ENCODE results near the gene C6orf163. TPM values are rescaled to one million over a fixed set of nuclear protein-coding genes. Genes with fewer than 3 reads are reported as not detected.

C6orf163 gene
- total and polyA plus RNA-seq, 10 of the 15 experiments (the other 5 are each of a cell fraction or from before 2014, with no cell fraction given): 0.56 to 3.7 (median 1.2) TPM

DNA sequence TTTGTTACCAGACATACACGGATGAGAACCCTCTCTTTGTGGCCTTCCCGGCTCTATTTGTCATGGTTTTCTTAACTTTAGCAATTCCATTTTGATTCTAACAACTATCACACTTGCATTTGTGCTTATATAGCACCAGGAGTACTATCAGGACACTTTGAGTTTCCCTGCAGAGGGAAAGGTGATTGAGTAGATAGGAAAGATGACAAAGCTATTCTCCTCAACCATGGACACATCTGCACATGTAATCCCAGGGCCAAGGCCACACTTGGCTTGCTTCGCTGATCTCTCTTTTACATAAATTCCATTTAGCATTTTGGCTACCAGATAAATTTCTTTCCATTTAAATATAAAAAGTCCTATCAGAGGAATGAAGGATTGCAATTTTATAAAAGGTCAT lies 39.8 kb downstream of the C6orf163 start:
- no peaks in the 10 kb centered on the region for H3K27me3 ChIP-seq (replicated peaks in 1 of 2; ENCODE audit: control insufficient read depth in 2 of 2, insufficient read depth in 2 of 2, low read length in 1 of 2)
- H3K79me2 ChIP-seq (ENCODE audit: control insufficient read depth, insufficient read depth, low read length): no peaks in the 10 kb centered on the region
- no peaks in the 10 kb centered on the region for H3K4me1 ChIP-seq (ENCODE audit: control insufficient read depth, insufficient read depth, low read length)
- intact Hi-C loops (cut with micrococcal nuclease; ENCODE audit: unreplicated experiment) (no loop called here), in situ Hi-C loops (cut with MboI) (no loop called here)
- no peak overlapping the region for H3K4me2 ChIP-seq (ENCODE audit: control insufficient read depth, insufficient read depth)
- ATAC-seq (no peak), FAIRE-seq (no peak), DNase-seq (ENCODE audit: low read depth, low spot score) (no peak)
- CTCF ChIA-PET: interaction anchor here (0.6 to 1.1 kb wide), 2 partner anchors 8 to 160 kb away, joined by 3 read pairs; no protein-coding TSS in a partner anchor
- no peak overlapping the region for H3K9ac ChIP-seq (ENCODE audit: control insufficient read depth, insufficient read depth, low read length)
- SMC1A ChIA-PET (ENCODE audit: uncharacterized antibody, unreplicated experiment): no interaction called here
- H3K36me3 ChIP-seq (ENCODE audit: control insufficient read depth in 2 of 2, insufficient read depth in 2 of 2, low read length in 1 of 2): no peaks in the 10 kb centered on the region
- H4K20me1 ChIP-seq (ENCODE audit: control insufficient read depth, insufficient read depth): no peaks in the 10 kb centered on the region
- no peaks in the 10 kb centered on the region for H3K9me3 ChIP-seq (replicated peaks; ENCODE audit: control insufficient read depth, insufficient read depth, low read length)
- H2AFZ ChIP-seq (ENCODE audit: control insufficient read depth, low read depth, low read length): no peak overlapping the region
- RAD21 ChIA-PET (ENCODE audit: unreplicated experiment): no interaction called here
- POLR2A ChIA-PET: no interaction called here
- TF ChIP-seq HDAC6 (IDR thresholded peaks at IDR 0.05; ENCODE audit: unreplicated experiment): no peak
- TF ChIP-seq EED (IDR thresholded peaks at IDR 0.05; ENCODE audit: low read depth): no peak
- TF ChIP-seq TARDBP (IDR thresholded peaks at IDR 0.05; ENCODE audit: borderline replicate concordance): no peak
- TF ChIP-seq YY1 (IDR thresholded peaks at IDR 0.05; ENCODE audit: low read depth, low read length): no peak
- TF ChIP-seq MYC (IDR thresholded peaks at IDR 0.05; ENCODE audit: insufficient read depth, insufficient read length, insufficient replicate concordance, low read length, severe bottlenecking): no peak
- TF ChIP-seq BRCA1 (IDR thresholded peaks at IDR 0.05; ENCODE audit: low read depth, low read length): no peak
- no peak for TF ChIP-seq PAX5 (IDR thresholded peaks at IDR 0.05; ENCODE audit: borderline replicate concordance, low read depth, low read length)
- no peak for TF ChIP-seq NBN (IDR thresholded peaks at IDR 0.05)
- no peak for TF ChIP-seq STAT3 (IDR thresholded peaks at IDR 0.05; ENCODE audit: low read depth, low read length)
- no peak for TF ChIP-seq NFXL1 (IDR thresholded peaks at IDR 0.05; ENCODE audit: borderline replicate concordance)
- no peak for TF ChIP-seq CHD1 (IDR thresholded peaks at IDR 0.05; ENCODE audit: low read depth, low read length)
- TF ChIP-seq, protein P1, sequence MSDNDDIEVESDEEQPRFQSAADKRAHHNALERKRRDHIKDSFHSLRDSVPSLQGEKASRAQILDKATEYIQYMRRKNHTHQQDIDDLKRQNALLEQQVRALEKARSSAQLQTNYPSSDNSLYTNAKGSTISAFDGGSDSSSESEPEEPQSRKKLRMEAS (IDR thresholded peaks at IDR 0.05; ENCODE audit: low read depth, low read length): no peak
- no peak for TF ChIP-seq FOXM1 (IDR thresholded peaks at IDR 0.05; ENCODE audit: low read depth, low read length)
- H3K27ac ChIP-seq (ENCODE audit: control insufficient read depth, insufficient read depth): no peak overlapping the region
- BruUV-seq (replicated peaks): no TSS peak
- WGBS (ENCODE audit: insufficient coverage, insufficient replicate concordance, low lambda C conversion rate, missing lambda C conversion rate): 100% methylated on average over 3 of the region's 3 CpGs
- no peak overlapping the region for H3K4me3 ChIP-seq
